Endometrial microvascular endothelial cells (primary cell): ENCODE results near the gene FBXO31. TPM values are rescaled to one million over a fixed set of nuclear protein-coding genes. Genes with fewer than 3 reads are reported as not detected.

ENCODE experiments used
- in situ Hi-C: cut with HindIII; loops from 2 replicates; pipeline ENCODE4 v1.10.0; 2017; ENCODE audit warnings: low sequenced_read_pairs, low pct_unique_long_range_greater_than_20kb; ENCODE audit errors: inconsistent ontology term
- total RNA-seq: library from RNA; depleted of rRNA; stranded (reverse); fragments of >200 nt; gene quantifications from one replicate; pipeline ENCODE4 v1.2.3, GENCODE V29; 2015; ENCODE audit errors: inconsistent ontology term

FBXO31 gene
- total RNA-seq, 1 donor from 2014 or later: 25.2 TPM

DNA sequence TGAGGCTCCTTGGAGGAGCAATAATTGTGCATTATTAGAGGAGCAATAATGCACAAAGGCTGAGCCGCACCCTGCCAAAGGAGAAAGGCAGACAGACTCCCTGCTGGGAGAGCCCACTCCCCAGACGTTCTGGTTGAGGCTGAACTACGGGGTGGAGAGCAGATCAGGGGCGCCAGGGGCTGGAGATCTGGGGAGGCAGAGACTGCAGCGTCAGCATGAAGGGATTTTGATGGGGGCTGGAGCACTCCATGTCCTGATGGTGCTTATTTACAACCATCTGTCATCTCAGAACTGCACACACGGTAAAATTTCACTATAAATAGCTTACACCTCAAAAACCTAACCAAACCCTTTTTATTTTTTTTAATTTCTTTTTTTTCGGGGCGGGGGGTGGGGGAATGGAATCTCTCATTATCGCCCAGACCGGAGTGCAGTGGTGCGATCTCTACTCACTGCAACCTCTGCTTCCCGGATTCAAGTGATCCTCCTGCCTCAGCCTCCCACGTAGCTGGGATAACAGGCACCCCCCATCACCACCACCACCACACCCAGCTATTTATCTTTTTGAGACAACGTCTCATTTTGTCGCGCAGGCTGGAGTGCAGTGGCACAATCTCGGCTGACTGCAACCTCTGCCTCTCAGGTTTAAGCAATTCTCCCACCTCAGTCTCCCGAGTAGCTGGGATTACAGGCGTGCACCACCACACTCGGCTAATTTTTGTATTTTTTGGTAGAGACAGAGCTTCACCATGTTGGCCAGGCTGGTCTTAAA lies 62.1 kb downstream of the FBXO31 start:
- in situ Hi-C loops: no loop called here

DNA sequence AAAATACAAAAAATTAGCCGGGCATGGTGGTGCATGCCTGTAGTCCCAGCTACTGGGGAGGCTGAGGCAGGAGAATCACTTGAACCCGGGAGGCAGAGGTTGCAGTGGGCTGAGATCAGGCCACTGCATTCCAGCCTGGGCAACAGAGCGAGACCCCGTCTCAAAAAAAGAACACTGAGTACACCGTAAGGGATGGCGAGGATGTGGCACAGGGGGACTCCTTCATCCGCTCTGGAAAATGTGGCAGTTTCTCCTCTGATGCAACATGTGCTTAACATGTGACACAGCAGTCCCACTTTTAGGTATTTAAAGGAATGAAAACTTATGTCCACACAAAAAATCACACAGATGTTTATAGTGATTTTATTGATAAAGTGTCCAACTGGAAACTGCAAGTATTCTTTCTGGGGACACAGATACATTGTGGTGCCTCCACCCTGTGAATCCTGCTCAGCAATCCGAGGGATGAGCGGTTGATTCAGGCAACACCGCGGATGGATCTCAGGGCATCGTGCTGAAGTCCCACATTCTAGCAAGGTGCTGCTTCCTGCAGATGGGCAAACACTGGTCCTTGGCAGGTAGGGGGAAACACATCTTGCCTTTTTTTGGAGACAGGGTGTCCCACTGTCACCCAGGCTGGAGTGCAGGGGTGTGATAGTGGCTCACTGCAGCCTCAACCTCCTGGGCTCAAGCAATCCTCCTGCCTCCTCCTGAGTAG lies 62.9 kb downstream of the FBXO31 start:
- in situ Hi-C loops: no loop called here

DNA sequence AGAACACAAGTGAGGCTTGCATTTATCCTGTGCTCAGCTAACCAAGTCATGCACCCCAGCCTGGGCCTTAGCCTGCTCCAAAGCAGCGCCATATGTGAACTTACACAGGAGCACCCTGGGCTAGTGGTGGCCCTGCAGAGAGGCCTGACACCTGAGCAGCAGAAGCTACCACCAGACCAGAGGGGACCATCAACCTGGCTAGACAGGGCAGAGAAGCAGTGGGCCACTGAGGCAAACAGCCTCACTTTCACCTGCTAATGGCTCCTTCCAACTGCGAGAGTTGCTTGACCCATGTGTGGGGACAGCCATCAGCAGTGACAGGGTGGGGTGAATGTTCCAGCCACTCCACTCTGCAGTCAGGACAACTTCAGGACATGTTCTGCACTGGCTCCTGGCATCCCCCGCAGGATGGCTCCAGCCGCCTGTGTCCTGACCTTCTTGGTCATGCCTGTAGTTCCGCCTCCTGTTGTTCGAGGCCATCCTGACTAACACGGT lies 63.5 kb downstream of the FBXO31 start:
- in situ Hi-C loops: no loop called here

DNA sequence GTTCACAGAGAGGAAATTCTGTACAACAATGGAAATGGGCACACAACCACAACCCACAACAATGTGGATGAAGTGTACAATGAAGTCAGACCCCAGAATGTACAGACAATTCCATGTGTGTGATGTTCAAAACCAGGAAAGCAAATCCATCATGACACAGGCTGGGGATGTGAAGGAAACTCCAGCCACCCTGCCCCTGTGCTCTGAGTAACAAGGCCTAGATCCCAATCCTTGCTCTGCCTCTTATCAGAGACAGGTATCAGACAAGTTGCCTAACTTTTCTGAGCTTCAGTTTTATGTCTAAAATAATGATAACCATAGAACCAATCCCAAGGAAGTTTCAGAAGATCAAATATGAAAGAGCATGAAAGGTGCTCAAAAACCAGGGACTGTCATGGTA lies 64.6 kb downstream of the FBXO31 start:
- in situ Hi-C loops: no loop called here

DNA sequence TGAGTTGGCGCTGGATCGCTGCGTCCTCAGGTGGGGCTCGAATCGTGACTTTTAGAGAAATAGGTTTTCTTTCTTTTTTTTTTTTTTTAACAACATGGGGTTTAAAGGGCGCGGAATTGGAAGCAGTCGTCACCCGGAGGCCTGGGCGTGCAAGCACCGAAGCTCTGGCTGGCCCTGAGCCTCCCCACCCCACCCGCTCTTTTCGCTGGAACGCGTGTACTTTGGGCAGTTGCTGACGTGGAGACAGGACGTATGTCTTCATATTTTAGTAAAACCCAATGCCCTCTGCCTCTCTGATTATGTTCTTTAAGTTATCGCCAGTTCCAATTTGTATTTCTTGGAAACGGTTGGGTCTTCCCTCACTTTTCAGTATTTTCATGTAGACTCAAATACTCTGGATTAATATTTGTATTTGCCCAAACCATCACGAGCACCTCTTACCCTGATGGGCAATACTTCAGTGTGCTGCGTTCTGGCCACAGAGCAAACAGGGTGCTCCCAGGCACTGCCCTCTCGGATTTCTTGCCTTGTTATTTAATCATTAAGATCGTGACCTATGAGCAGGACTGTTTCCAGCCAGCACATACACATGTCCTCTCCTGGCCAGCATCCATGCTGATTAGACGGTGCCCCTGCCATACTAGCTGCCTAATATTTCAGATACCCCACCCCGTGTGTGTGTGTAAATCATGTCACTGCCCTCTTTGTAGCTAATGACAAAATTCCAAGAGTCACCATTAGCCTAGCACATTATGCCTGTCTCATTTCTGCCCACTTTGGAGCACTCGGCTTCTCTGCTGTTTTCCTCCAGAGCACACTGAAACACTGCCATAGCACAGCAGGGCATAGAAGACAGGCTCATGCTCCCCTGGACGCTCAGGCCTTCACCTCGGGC lies 65.6 kb downstream of the FBXO31 start:
- in situ Hi-C loops: no loop called here

DNA sequence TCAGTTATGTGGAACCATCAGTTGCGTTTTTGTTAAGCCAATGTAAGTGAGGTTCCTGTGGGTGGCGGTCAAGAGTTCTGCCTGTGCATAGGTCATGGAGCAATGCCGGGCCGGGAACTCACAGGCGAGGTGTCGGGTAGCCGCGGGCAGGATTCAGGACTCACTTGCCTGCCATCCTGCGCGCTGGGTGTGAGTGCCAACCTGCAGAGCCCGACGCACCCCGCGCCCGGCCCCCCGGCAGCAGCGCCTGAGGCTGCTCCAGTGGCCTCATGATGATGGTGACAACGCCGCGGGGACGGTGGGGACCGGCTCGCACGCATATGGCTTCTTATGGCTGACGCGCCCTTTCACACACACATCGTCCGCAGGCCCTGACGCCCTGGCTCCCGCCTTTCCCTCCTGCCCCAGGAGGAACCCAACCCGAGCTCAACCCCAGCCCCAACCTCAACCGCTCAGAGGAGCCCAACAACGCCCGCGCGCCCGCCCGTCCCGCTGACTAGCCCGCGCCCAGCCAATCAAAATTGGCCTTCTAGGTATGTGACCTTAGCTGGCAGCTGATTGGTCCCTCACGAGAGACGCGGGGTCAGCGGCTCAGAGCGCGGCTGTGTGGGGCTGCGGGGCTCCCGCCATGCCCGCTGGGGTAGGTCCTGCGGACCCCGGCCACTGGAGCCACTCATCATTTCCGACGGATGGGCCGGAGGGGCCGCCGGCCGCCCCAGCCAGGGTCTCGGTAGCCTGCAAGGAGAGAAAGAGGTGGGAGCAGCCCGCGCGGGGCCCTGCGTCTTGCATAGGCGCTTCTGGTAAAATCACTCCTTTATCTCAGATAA lies 66.4 kb downstream of the FBXO31 start, which contains the start of gene C16orf95:
TSS of gene C16orf95 (minus strand) at position 470 of the 827 bp plus-strand sequence. CDS start at position 320, 150 bp downstream.
- in situ Hi-C loops: no loop called here

DNA sequence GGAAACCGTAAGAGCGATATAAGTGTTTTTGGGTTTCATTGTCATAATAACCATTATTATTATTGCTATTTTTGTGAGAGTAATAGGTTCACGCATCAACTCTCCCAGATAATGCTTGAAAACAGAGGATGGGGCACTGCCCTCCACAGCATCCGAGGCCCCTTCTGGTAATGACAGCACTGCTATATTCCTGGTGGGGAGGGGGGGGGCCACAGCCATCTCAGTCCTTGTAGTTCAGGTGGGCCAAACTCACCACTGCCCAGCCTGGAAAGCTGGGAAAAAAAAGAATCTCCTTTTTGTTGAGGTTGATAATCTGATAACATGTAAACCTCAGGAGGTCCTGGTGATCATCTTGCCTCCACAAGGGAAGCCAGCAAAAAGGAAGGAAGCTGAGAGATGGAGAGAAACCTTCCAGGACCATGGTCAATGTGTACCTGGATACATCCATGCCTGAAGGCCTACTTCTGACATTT lies 67.1 kb downstream of the FBXO31 start:
- in situ Hi-C loops: no loop called here

DNA sequence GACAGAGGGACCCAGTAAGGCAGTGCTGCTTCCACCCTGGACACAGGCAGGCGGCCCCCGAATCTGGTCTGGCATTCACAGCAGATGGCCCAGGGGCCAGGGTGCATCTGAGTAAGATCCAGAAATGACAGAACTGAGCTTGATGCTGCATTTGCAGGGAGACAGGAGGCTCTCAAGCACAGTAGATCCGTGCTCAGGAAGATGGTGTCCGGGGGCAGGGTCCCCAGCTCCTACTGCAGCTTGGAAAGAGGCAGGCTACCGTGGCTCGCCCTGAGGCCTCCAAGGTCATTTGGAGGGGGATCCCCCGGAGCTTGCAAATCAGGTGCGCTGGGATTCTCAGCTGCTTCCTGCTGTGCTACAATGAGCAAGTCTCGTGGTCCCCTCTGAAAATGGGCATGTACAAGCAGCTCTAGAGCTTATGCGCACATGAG lies 68.6 kb downstream of the FBXO31 start:
- in situ Hi-C loops: no loop called here

DNA sequence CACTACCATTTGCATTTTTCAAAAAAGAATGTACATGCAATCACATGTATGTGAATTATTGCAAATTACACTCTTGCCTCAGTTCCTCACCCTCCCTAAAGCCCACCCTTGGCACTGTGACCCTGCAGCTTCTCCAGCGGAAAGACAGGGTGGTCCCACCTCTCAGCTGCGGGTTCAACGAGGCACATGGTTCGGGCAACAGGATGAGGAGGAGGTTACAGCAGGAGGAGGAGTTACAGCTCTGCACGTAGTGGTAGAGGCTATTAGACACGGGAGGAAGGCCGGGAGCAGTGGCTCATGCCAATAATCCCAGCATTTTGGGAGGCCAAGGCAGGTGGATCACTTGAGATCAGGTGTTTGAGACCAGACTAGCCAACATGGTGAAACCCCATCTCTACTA lies 71.6 kb downstream of the FBXO31 start:
- in situ Hi-C loops: no loop called here

DNA sequence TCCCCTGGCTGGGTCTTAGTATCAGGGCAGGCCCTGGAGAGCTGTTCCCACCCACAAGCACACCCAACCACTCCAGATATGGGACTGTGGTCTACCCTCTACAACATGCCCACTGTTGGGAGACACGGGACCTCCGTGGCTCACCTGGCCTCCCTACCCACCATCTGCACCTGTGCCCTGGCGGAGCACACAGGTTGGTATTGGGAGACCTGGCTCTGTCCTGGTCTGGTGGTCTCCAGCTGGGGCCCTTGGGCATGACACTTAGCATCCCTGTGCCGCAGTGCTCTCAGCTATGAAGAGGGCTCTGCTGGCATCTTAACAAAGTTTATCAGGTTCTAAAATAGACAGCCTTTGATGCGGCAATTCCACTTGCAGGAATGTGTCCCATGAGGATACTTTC lies 72.2 kb downstream of the FBXO31 start:
- in situ Hi-C loops: no loop called here

DNA sequence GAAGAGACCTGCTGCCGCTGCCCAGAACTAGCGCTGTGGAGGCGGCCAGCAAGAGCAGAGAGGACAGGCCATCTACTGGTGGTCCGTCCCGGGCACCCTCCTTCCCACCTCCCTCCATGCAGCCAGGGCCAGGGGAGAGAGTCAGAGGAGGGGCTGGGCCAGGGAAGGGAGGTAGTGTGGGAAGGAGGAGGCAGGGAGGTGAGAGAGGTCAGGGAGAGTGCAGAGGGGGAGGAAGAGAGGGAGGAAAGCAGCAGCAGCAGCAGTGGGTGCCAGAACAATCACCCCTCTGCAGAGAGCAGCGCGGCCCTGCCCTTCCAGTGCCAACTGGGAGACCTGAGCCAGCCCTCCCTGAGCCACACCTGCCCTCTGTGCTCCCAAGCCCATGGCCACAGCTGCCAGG lies 73.0 kb downstream of the FBXO31 start:
- in situ Hi-C loops: no loop called here

DNA sequence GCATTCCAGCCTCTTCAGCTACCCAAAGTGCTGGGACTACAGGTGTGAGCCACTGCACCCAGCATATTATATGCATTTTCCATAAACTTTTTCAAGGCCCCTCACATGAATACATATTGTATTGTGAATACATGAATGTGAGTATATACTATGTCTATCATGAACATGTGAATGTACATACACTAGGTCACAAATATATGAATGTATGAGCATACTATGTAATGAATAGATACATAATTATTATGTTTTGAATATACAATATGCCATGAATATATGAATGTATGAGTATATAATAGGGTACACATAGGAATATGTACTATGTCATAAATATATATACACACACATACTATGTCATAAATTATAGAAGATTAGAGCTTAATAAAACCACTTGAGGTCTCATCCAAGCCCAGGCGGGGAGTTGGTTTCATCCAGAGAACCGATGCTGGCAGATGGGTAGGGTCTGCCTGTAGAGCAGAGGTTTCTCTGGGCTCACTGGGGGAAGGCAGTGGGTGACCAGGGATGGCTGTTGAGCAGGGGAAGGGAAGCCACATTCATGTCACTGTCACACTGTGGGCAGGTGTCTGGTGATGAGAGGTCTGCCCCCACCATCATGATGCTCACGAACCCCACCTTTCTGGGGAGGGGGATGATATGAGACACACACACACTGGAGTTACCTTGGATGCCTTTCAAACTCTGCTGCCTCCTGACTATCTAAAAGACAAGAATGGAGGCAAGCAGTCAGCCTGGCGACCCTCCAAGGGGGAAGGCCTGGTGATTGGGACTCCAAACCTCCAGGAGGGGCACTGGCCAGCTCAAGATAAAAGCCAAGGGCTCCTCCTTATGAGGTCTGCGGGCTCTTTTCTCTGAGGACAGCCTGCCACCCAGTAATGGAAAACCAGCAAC lies 73.7 kb downstream of the FBXO31 start:
- in situ Hi-C loops: no loop called here

DNA sequence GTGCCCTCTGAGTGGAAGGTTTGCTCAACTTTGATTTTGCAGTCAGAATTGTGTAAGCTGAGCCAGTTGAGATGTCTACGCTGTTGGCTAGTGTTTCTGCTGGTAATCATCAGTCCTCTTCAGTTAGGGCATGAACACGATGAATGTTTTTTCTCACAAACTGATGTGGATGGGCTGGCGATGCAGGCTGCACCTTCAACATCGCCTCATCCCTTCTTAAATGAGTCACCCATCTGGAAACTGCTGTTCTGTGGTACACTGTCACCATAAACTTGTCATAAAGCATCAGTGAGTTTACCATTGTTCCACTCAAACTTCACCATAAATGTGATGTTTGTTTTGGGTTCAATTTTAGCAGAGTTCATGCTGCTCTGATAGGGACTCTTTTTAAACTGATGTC lies 74.8 kb downstream of the FBXO31 start:
- in situ Hi-C loops: no loop called here

DNA sequence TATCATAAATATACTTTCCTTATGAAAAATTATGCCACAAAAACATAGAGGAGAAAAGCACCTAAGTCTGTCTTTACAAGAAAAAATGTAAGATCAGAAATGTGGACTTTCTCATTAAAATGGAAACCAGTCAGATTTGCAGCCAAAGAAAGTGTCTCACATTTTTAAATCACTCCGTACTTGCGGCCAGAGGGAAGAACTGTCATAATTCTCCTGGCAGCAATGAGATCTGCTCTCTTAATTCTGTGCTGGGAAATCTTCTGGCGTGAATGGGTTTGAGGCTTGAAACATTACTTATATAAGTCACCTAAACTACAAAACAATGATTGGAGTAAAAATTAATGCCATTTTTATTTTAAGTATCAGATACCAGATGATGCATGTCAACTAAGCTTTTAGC lies 77.1 kb downstream of the FBXO31 start:
- in situ Hi-C loops: no loop called here

DNA sequence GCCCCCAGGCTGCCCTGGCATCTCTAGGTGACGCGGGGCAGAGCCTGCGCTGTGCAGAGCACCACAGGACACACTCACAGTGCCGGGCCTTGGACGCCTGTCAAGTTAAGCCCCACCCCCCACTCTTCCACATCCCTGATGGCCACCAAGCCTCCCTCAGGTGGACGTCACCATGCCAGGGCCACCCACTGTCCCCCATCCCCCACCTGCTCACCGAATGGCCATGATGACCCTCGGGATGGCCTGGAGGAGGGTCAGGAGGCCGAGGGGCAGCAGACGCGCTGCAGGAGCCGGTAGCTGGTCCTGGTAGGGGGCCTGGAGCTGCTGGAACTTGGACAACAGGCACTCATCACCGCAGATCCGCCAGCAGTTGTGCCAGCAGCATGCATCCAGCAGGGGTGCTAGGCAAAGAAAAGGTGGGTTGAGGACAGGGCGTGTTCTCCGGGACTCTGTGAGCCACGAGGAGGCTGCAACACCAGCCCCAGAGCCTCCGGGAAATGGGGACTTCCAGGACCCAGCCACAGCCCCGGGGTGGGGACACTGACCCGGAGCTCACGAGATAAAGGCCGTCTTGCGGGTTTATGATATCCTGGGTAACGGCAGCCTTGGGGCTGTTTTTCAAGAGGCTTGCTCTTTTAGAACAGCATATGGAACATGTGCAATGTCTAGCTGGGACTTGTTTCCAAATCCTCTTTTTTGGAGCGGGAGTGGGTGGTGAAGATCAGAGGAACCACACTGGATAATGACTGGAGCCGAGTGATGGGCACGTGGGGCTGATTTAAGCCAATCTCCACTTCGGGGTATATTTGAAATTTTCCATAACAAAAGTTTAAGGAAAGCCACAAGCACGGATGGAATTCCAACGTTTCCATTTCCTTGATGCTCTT lies 77.8 kb downstream of the FBXO31 start:
- in situ Hi-C loops: no loop called here

DNA sequence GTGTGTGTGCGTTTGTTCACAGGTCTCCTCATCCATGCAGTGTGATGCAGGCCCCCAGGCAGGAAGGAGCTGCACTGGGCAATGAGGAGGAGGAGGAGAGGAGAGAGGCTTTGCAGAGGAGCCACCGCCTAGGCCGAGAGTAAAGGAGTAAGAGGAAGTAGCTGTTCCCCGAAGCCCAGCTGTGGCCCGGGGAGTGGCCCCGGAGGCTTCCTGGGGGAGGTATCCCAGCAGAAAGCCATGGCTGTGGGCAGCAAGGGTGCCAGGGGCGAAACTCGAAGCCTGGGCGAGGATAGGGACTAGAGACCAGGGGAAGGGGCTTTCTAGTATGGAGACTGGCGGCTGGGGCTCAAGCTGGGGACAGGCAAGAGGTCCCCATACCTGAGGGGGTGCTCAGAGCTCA lies 78.6 kb downstream of the FBXO31 start:
- in situ Hi-C loops: no loop called here
